Upper lobe of right lung (tissue), 1 donor: ENCODE results near the gene PRF1. TPM values are rescaled to one million over a fixed set of nuclear protein-coding genes. Genes with fewer than 3 reads are reported as not detected.

Source experiments
- ATAC-seq: fragments of 200-7000 bp; cut with Tn5 transposase; one replicate; pipeline ENCODE4 v1.9.1; 2020; ENCODE audit warnings: mild to moderate bottlenecking, moderate library complexity
- DNase-seq: peaks from one replicate; pipeline ENCODE4 v3.0.0-alpha.2; 2020
- H3K27ac ChIP-seq: fragments of 200-600 bp; one replicate; pipeline ENCODE4 v1.8.0; 2022
- H3K27me3 ChIP-seq: fragments of 200-600 bp; one replicate; pipeline ENCODE4 v1.8.0; 2022; ENCODE audit warnings: mild to moderate bottlenecking
- H3K36me3 ChIP-seq: fragments of 200-600 bp; one replicate; pipeline ENCODE4 v1.8.0; 2022
- H3K4me1 ChIP-seq: fragments of 200-600 bp; one replicate; pipeline ENCODE4 v1.8.0; 2022
- H3K4me3 ChIP-seq: fragments of 200-600 bp; one replicate; pipeline ENCODE4 v1.8.0; 2022; ENCODE audit warnings: mild to moderate bottlenecking
- H3K9me3 ChIP-seq: fragments of 200-600 bp; one replicate; pipeline ENCODE4 v1.8.0; 2022
- CTCF ChIP-seq: fragments of 200-600 bp; IDR thresholded peaks from one replicate; pipeline ENCODE4 v1.8.0; 2022; ENCODE audit warnings: antibody characterized with exemption
- intact Hi-C: fragments of 100-400 bp; cut with DNase I; formaldehyde crosslinking; loops from one replicate; pipeline ENCODE4 v1.11.0; 2022
- total RNA-seq: library from RNA; stranded (reverse); fragmentation: NEBNext Ultra II Directional; extraction: Animal tissue kit (Norgen Biotek cat#: 25700); gene quantifications from one replicate; pipeline ENCODE4 v1.2.1, GENCODE V29; 2021
- donor health status: DM: no; HTN: yes; CAD: no; lungs with severe emphysema.

Gene PRF1
- total RNA-seq, 1 donor from 2014 or later: 32.3 TPM

GRCh38 chr10:70586348-70586930, 16.1 kb downstream of the PRF1 start:
- Histone ChIP-seq H3K4me3 (no peak overlapping the region), H3K27ac (no peak overlapping the region), H3K27me3 (no peaks in the 10 kb centered on the region), H3K9me3 (no peaks in the 10 kb centered on the region), H3K4me1 (peaks cover 32% of the 10 kb centered on the region), H3K36me3 (no peaks in the 10 kb centered on the region)
- DNase-seq (no peak), ATAC-seq (no peak)
- intact Hi-C loops: no loop called here
- no peak for TF ChIP-seq CTCF

GRCh38 chr10:70585578-70586169, 16.9 kb downstream of the PRF1 start:
- H3K9me3 ChIP-seq: no peaks in the 10 kb centered on the region
- TF ChIP-seq CTCF: no peak
- intact Hi-C loops: no loop called here
- no peak overlapping the region for H3K27ac ChIP-seq
- peaks cover 32% of the 10 kb centered on the region for H3K4me1 ChIP-seq
- no peak overlapping the region for H3K4me3 ChIP-seq
- no peaks in the 10 kb centered on the region for H3K36me3 ChIP-seq
- H3K27me3 ChIP-seq: no peaks in the 10 kb centered on the region
- DNase-seq (peak; percentile 52), ATAC-seq (peak; percentile 30)

- Histone ChIP-seq H3K27ac (no peak overlapping the region), H3K4me1 (peaks cover 32% of the 10 kb centered on the region), H3K4me3 (no peak overlapping the region), H3K36me3 (no peaks in the 10 kb centered on the region), H3K9me3 (no peaks in the 10 kb centered on the region), H3K27me3 (no peaks in the 10 kb centered on the region)
- ATAC-seq (peak; percentile 83), DNase-seq (peak; percentile 61)
- no peak for TF ChIP-seq CTCF
- intact Hi-C loops: no loop called here
Observed at GRCh38 chr10:70584909-70585544, 17.5 kb downstream of the PRF1 start.

- no peak overlapping the region for H3K4me3 ChIP-seq
- no peaks in the 10 kb centered on the region for H3K9me3 ChIP-seq
- no peak for TF ChIP-seq CTCF
- peak; percentile 35 for DNase-seq
- H3K36me3 ChIP-seq: no peaks in the 10 kb centered on the region
- intact Hi-C loops: no loop called here
- ATAC-seq: no peak
- no peak overlapping the region for H3K27ac ChIP-seq
- peaks cover 32% of the 10 kb centered on the region for H3K4me1 ChIP-seq
- H3K27me3 ChIP-seq: no peaks in the 10 kb centered on the region
Observed at GRCh38 chr10:70584366-70584765, 18.2 kb downstream of the PRF1 start.

- H3K9me3 ChIP-seq: no peaks in the 10 kb centered on the region
- intact Hi-C loops: no loop called here
- no peak for ATAC-seq
- no peaks in the 10 kb centered on the region for H3K27me3 ChIP-seq
- no peak overlapping the region for H3K4me3 ChIP-seq
- H3K4me1 ChIP-seq: peaks cover 31% of the 10 kb centered on the region
- no peak overlapping the region for H3K27ac ChIP-seq
- no peak for DNase-seq
- no peak for TF ChIP-seq CTCF
- H3K36me3 ChIP-seq: no peaks in the 10 kb centered on the region
Observed at GRCh38 chr10:70583669-70584037, 18.9 kb downstream of the PRF1 start.
